Keratinocyte (primary cell): ENCODE data around the gene MSANTD3. TPM values are rescaled to one million over a fixed set of nuclear protein-coding genes. Genes with fewer than 3 reads are reported as not detected.

Source experiments
- DNase-seq: peaks from one replicate; pipeline ENCODE4 v3.0.0-alpha.2; 2011; ENCODE audit warnings: low read depth, missing footprints, low spot score
- FAIRE-seq: peaks from 2 replicates; lab custom pipeline; 2011; peaks lifted over from hg19 to GRCh38; lab: Jason Lieb, UNC
- H2AFZ ChIP-seq: 2 replicates; pipeline ENCODE4 v1.6.0; 2012; ENCODE audit warnings: low read length, control low read depth, inconsistent platforms; ENCODE audit not compliant: control insufficient read depth
- H3K27ac ChIP-seq: 2 replicates; pipeline ENCODE4 v1.5.1; 2011; ENCODE audit warnings: low read length; ENCODE audit not compliant: control insufficient read depth, insufficient read depth
- H3K27me3 ChIP-seq: 3 replicates; pipeline ENCODE4 v1.6.0; 2011; ENCODE audit warnings: low read length; ENCODE audit not compliant: control insufficient read depth, insufficient read depth; ENCODE audit errors: extremely low read depth
- H3K36me3 ChIP-seq, 2 experiments: 2 replicates in 1 of 2; 3 replicates in 1 of 2; pipeline ENCODE4 v1.5.1; 2011; ENCODE audit warnings: low read length in 2 of 2, mild to moderate bottlenecking in 1 of 2; ENCODE audit not compliant: control insufficient read depth in 2 of 2, insufficient read depth in 2 of 2; ENCODE audit errors: extremely low read depth in 1 of 2
- H3K4me1 ChIP-seq: 3 replicates; pipeline ENCODE4 v1.5.1; 2011; ENCODE audit warnings: low read length; ENCODE audit not compliant: control insufficient read depth, insufficient read depth; ENCODE audit errors: extremely low read depth
- H3K4me2 ChIP-seq: 3 replicates; pipeline ENCODE4 v1.6.0; 2011; ENCODE audit warnings: low read depth, low read length; ENCODE audit not compliant: control insufficient read depth, insufficient read depth; ENCODE audit errors: extremely low read depth
- H3K4me3 ChIP-seq, 3 experiments: fragments of 200-600 bp in 1 of 3; sonication (generic) in 1 of 3; 2 replicates in 2 of 3; 3 replicates in 1 of 3; pipeline ENCODE4 v1.5.1; 2011 to 2016; ENCODE audit warnings: low read length in 3 of 3, mild to moderate bottlenecking in 3 of 3, control low read depth in 2 of 3, inconsistent platforms in 1 of 3, low read depth in 1 of 3, mixed read lengths in 1 of 3, mixed run types in 1 of 3, moderate library complexity in 1 of 3; ENCODE audit not compliant: control insufficient read depth in 2 of 3, insufficient read depth in 2 of 3; ENCODE audit errors: extremely low read depth in 1 of 3
- H3K79me2 ChIP-seq: 2 replicates; pipeline ENCODE4 v1.6.0; 2012; ENCODE audit warnings: low read length; ENCODE audit not compliant: control insufficient read depth, insufficient read depth
- H3K9ac ChIP-seq: 3 replicates; pipeline ENCODE4 v1.6.0; 2011; ENCODE audit warnings: low read length; ENCODE audit not compliant: control insufficient read depth, insufficient read depth; ENCODE audit errors: extremely low read depth
- H3K9me1 ChIP-seq: 3 replicates; pipeline ENCODE4 v1.6.0; 2011; ENCODE audit warnings: low read length; ENCODE audit not compliant: control insufficient read depth, insufficient read depth; ENCODE audit errors: extremely low read depth
- H3K9me3 ChIP-seq: 2 replicates; pipeline ENCODE4 v1.5.1; 2012; ENCODE audit warnings: low read depth, low read length; ENCODE audit not compliant: control insufficient read depth
- H4K20me1 ChIP-seq: 3 replicates; pipeline ENCODE4 v1.6.0; 2011; ENCODE audit warnings: low read length; ENCODE audit not compliant: control insufficient read depth, insufficient read depth; ENCODE audit errors: extremely low read depth
- CTCF ChIP-seq, 3 experiments: IDR thresholded peaks in 1 of 3; conservative IDR thresholded peaks in 1 of 3; optimal IDR thresholded peaks in 1 of 3; 2 replicates in 2 of 3; 3 replicates in 1 of 3; pipeline versions ENCODE3 to v1.5.1; 2011; ENCODE audit warnings: low read length in 3 of 3, mild to moderate bottlenecking in 3 of 3, moderate library complexity in 2 of 3, control low read depth in 1 of 3, inconsistent platforms in 1 of 3; ENCODE audit not compliant: insufficient read depth in 2 of 3; ENCODE audit errors: extremely low read depth in 1 of 3
- EZH2 ChIP-seq: IDR thresholded peaks from one replicate; pipeline ENCODE4 v1.6.1; 2012; ENCODE audit warnings: inconsistent platforms, mild to moderate bottlenecking, low read length, moderate library complexity
- dilution Hi-C: fragments of 300-500 bp; cut with MboI; formaldehyde crosslinking; loops from one replicate; pipeline ENCODE4 v1.7.0; 2020; ENCODE audit warnings: low sequenced_read_pairs; ENCODE audit not compliant: extremely low pct_ligation_motif_present
- polyA plus RNA-seq, 5 experiments: library from polyadenylated mRNA; depleted of rRNA in 3 of 5; stranded (reverse) in 3 of 5; stranded (forward) in 1 of 5; unstranded in 1 of 5; fragments of >200 nt; gene quantifications; 1 replicate in 1 of 5; 2 replicates in 3 of 5; 3 replicates in 1 of 5; pipeline versions ENCODE4 v1.2.1 to v1.2.3, GENCODE V29; 2011 to 2012; ENCODE audit warnings: missing spikeins in 2 of 5, low read depth in 1 of 5, low replicate concordance in 1 of 5

Gene MSANTD3
- polyA plus RNA-seq, 1 donor (not counting 4 experiments of a cell fraction or from before 2014, with no cell fraction given) = 50.7 TPM

DNA sequence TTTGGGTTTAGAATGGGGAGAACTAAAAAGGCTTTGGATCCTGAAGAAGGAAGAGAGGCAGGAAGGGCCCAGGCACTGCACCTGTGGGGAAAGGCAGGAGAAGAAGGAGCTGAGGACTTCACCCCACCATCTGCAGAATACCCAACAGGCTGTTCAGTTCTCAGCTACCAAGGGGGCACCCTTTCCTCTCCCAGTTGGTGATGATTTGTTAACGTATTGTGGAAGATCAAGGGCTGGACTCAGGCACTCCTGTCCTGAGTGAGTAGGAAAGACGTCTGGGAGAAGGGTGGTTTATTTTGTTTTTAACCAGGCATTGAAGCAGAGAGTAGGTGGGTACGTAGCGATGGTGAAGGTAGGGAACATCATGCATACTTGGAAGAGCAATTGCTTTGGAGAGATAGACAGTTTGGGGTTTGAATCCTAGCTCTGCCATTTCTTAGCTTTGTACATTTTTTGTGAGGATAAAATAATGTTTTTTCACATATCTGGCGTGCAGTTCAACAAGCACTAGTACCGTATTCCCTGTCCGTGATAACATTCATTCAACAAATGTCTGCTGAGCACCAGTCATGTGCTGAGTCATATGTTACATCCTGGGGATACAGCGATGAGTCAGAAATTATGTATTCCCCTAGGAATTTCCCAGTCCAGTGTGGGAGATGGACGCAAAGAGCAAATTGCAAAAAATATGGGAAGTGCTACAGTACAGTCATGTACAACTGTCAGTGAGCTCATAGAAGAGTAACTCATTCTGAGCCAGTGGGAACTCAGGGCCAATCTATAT lies 2.1 kb downstream of the MSANTD3 start:
- dilution Hi-C loops = no loop called here
- Histone ChIP-seq H3K4me1 (peaks cover 48% of the 10 kb centered on the region), H3K27me3 (no peaks in the 10 kb centered on the region), H3K79me2 (peaks cover 58% of the 10 kb centered on the region), H4K20me1 (peaks cover 2% of the 10 kb centered on the region), H3K9me3 (no peaks in the 10 kb centered on the region), H3K4me2 (peak overlapping the region; percentile 75), H3K9me1 (peaks cover 4% of the 10 kb centered on the region), H2AFZ (no peak overlapping the region), H3K4me3 (peak overlapping the region; percentile 74 to 84 (median 78)), H3K9ac (peak overlapping the region; percentile 95), H3K36me3 (peaks cover 0 to 10% of the 10 kb centered on the region in 2 experiments), H3K27ac (peak overlapping the region; percentile 96)
- peak; percentile 89 for FAIRE-seq
- DNase-seq = peak; percentile 95
- TF ChIP-seq EZH2 = no peak
- TF ChIP-seq CTCF (optimal IDR thresholded peaks at IDR 0.05 in 1 of 3, IDR thresholded peaks at IDR 0.05 in 1 of 3, conservative IDR thresholded peaks at IDR 0.05 in 1 of 3; ENCODE audit: extremely low read depth in 1 of 3, insufficient read depth in 2 of 3, low read length in 3 of 3) = no peak

DNA sequence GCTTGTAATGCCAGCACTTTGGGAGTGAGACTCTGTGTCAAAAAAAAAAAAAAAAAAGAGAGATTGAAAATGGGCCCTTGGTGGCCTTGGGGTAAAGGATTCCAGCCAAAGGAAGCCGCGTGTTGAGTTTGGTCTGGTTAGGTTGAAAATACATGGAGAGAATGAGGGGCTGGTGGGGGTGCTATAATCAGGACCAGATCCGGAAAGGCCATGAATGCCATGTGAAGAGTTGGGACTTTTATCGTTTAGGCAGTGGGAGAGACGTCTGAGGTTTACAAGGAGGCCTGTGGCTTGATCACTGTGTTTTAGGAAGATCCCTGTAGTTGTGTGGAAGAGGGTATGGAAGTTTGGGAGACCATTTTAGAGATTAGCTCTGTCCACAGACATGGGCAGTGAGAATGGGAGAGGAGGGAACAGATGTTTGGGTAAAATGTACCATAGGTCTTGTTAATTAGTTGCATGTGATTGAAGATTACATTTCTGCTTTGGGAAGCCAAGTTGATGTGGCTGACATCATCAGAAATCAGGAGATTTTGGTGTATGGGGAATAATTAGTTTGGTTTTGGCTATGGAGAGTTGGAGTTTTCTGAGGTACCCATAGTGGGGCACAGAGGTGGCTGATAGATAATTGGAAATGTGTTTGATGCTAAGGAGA lies 3.5 kb downstream of the MSANTD3 start:
- peak overlapping the region in 1 of 3 experiments; percentile 48 for H3K4me3 ChIP-seq
- dilution Hi-C loops = no loop called here

More for the DNA sequence above, 3.5 kb downstream of the MSANTD3 start:
- no peak overlapping the region for H2AFZ ChIP-seq
- peaks cover 71% of the 10 kb centered on the region for H3K79me2 ChIP-seq
- no peaks in the 10 kb centered on the region for H3K9me3 ChIP-seq
- H3K4me1 ChIP-seq = peaks cover 48% of the 10 kb centered on the region
- H3K27ac ChIP-seq = peak overlapping the region; percentile 96
- TF ChIP-seq CTCF (optimal IDR thresholded peaks at IDR 0.05 in 1 of 3, IDR thresholded peaks at IDR 0.05 in 1 of 3, conservative IDR thresholded peaks at IDR 0.05 in 1 of 3; ENCODE audit: extremely low read depth in 1 of 3, insufficient read depth in 2 of 3, low read length in 3 of 3) (no peak), EZH2 (no peak)
- peaks cover 0 to 10% of the 10 kb centered on the region in 2 experiments for H3K36me3 ChIP-seq
- H3K9me1 ChIP-seq = peaks cover 4% of the 10 kb centered on the region
- peak overlapping the region; percentile 75 for H3K4me2 ChIP-seq
- no peak for DNase-seq
- no peaks in the 10 kb centered on the region for H3K27me3 ChIP-seq
- peaks cover 2% of the 10 kb centered on the region for H4K20me1 ChIP-seq
- no peak for FAIRE-seq
- H3K9ac ChIP-seq = peak overlapping the region; percentile 71
